ENCODE measurements around the gene DUSP7.

The DUSP7 gene

DNA sequence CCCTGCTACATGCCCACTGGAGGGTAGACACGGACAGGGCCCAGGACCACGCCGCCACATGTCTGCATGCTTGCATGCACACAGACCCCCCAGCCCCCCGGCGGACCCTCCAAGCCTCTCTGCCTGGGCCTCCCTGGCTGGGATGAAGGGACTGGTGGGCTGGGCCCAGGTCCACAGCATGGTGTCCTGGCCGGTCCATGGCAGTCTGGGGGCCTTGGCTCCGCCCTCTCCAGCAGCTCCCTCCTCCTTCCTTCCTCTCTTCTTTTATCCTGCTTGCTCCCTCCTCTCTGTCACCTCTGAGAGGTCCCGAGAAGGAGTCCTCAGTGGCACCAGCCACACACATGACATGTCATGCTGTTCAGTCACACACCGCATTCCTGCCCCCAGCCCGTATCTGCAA is 24.5 kb downstream of the DUSP7 start:
- in situ Hi-C loops (cut with MboI; ENCODE audit: low pct_unique_long_range_greater_than_20kb, low sequenced_read_pairs, unreplicated experiment): no loop called here
- TF ChIP-seq, protein P1, sequence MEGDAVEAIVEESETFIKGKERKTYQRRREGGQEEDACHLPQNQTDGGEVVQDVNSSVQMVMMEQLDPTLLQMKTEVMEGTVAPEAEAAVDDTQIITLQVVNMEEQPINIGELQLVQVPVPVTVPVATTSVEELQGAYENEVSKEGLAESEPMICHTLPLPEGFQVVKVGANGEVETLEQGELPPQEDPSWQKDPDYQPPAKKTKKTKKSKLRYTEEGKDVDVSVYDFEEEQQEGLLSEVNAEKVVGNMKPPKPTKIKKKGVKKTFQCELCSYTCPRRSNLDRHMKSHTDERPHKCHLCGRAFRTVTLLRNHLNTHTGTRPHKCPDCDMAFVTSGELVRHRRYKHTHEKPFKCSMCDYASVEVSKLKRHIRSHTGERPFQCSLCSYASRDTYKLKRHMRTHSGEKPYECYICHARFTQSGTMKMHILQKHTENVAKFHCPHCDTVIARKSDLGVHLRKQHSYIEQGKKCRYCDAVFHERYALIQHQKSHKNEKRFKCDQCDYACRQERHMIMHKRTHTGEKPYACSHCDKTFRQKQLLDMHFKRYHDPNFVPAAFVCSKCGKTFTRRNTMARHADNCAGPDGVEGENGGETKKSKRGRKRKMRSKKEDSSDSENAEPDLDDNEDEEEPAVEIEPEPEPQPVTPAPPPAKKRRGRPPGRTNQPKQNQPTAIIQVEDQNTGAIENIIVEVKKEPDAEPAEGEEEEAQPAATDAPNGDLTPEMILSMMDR (IDR thresholded peaks at IDR 0.05; ENCODE audit: extremely low read depth, insufficient read depth, missing control alignments): no peak
- no peak for DNase-seq (ENCODE audit: low spot score)

DNA sequence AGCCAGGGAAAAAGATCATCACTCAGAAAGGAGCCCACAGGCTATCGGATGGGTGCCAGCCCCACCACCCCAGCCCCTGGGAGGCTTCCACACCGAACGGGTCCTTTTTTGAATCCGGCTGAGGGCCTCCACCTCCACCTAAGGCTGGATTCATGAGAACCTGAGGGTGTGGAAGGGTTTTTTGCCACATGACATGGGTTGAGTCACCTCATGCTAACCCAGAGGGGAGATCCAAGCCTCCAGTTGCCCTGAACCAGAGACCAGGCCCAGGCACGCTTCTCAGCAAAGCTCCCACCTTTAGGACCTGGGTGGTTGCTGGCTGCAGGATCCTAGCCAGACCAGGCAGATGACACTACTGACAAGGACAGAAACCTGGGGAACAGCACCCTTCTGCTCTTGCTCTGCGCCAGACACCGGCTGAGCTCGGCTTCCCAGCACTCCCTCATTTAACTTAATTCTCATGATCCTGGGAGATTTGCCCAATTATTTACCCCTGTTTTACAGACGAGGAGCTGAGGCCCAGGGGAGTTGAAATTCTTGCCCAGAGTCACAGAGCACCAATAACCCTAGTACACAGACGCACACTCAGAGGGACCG is 25.6 kb downstream of the DUSP7 start:
- in situ Hi-C loops (cut with MboI; ENCODE audit: low pct_unique_long_range_greater_than_20kb, low sequenced_read_pairs, unreplicated experiment): no loop called here
- TF ChIP-seq, protein P1 (IDR thresholded peaks at IDR 0.05; ENCODE audit: extremely low read depth, insufficient read depth, missing control alignments): no peak
- no peak for DNase-seq (ENCODE audit: low spot score)

- in situ Hi-C loops (cut with MboI; ENCODE audit: low pct_unique_long_range_greater_than_20kb, low sequenced_read_pairs, unreplicated experiment): no loop called here
- DNase-seq (ENCODE audit: low spot score): no peak
- TF ChIP-seq, protein P1 (IDR thresholded peaks at IDR 0.05; ENCODE audit: extremely low read depth, insufficient read depth, missing control alignments): no peak
These were observed 26.8 kb downstream of the DUSP7 start for GRCh38 chr3:52029535-52029934.

DNA sequence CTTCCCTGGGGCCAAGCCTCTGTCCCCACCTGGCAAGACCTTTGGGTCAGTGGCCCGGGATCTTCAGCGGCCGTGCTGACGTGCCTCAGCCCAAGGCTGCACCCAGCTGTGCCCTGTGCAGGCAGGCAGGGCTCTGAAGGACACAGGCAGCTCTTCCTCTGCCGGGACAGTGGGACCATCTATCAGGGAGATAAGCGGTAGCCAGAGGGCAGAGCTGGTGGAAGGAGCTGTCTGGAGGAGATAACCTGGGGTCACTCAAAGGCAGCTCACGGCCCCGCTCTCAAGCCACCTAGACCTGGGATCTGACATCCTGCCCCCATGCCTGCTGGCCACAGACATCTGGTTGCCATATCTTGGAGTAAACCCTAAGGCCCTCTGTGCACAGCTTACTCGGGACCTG is 27.3 kb downstream of the DUSP7 start:
- TF ChIP-seq, protein P1 (IDR thresholded peaks at IDR 0.05; ENCODE audit: extremely low read depth, insufficient read depth, missing control alignments): no peak
- DNase-seq (ENCODE audit: low spot score): no peak
- in situ Hi-C loops (cut with MboI; ENCODE audit: low pct_unique_long_range_greater_than_20kb, low sequenced_read_pairs, unreplicated experiment): no loop called here

- in situ Hi-C loops (cut with MboI; ENCODE audit: low pct_unique_long_range_greater_than_20kb, low sequenced_read_pairs, unreplicated experiment): no loop called here
- TF ChIP-seq, protein P1 (IDR thresholded peaks at IDR 0.05; ENCODE audit: extremely low read depth, insufficient read depth, missing control alignments): no peak
- DNase-seq (ENCODE audit: low spot score): no peak
These were observed 27.8 kb downstream of the DUSP7 start for GRCh38 chr3:52028572-52028971.

- in situ Hi-C loops (cut with MboI; ENCODE audit: low pct_unique_long_range_greater_than_20kb, low sequenced_read_pairs, unreplicated experiment): no loop called here
- TF ChIP-seq, protein P1 (IDR thresholded peaks at IDR 0.05; ENCODE audit: extremely low read depth, insufficient read depth, missing control alignments): no peak
- DNase-seq (ENCODE audit: low spot score): no peak
These were observed 30.3 kb downstream of the DUSP7 start for GRCh38 chr3:52026041-52026440.
